RWPE2 (cell line): Measurements from ENCODE around the gene TRAF3IP1.
"Not testable (repeated sequence)": the region's sequence is repeated elsewhere in the genome, so short reads cannot be mapped to it uniquely, and the experiment has no call there.

Experiments
- ATAC-seq: fragments of 200-7000 bp; cut with Tn5 transposase; 3 replicates; pipeline ENCODE4 v1.9.1; 2021; ENCODE audit warnings: low read depth
- DNase-seq: peaks from one replicate; pipeline ENCODE4 v3.0.0-alpha.2; 2020; ENCODE audit warnings: low spot score
- H3K27ac ChIP-seq: fragments of 450-650 bp; 2 replicates; pipeline ENCODE4 v1.5.1; 2017; ENCODE audit warnings: mild to moderate bottlenecking; ENCODE audit not compliant: poor library complexity, severe bottlenecking
- H3K27me3 ChIP-seq: fragments of 250-450 bp; sonication (Bioruptor Pico); 2 replicates; pipeline ENCODE4 v1.5.1; 2021; ENCODE audit warnings: mild to moderate bottlenecking, moderate library complexity; ENCODE audit not compliant: insufficient read depth, poor library complexity, severe bottlenecking
- H3K36me3 ChIP-seq: fragments of 250-450 bp; sonication (Bioruptor Pico); 2 replicates; pipeline ENCODE4 v1.5.1; 2020; ENCODE audit warnings: low read depth, mild to moderate bottlenecking, moderate library complexity
- H3K4me1 ChIP-seq: fragments of 250-450 bp; sonication (Bioruptor Pico); 2 replicates; pipeline ENCODE4 v1.5.1; 2021; ENCODE audit warnings: mild to moderate bottlenecking, moderate library complexity; ENCODE audit not compliant: insufficient read depth, poor library complexity, severe bottlenecking
- H3K4me3 ChIP-seq: fragments of 250-450 bp; sonication (Bioruptor Pico); 2 replicates; pipeline ENCODE4 v1.5.1; 2021; ENCODE audit warnings: mild to moderate bottlenecking, moderate library complexity; ENCODE audit not compliant: severe bottlenecking
- H3K9me3 ChIP-seq: fragments of 250-450 bp; sonication (Bioruptor Pico); 2 replicates; pipeline ENCODE4 v1.5.1; 2021; ENCODE audit warnings: mild to moderate bottlenecking, moderate library complexity; ENCODE audit not compliant: severe bottlenecking
- CTCF ChIP-seq: fragments of 450-650 bp; IDR thresholded peaks from one replicate; pipeline ENCODE4 v1.5.1; 2017; ENCODE audit warnings: mild to moderate bottlenecking, moderate library complexity; ENCODE audit not compliant: poor library complexity, severe bottlenecking

TRAF3IP1 gene

GRCh38 chr2:238315031-238315595 is 5.2 kb upstream of the TRAF3IP1 start:
- H3K27ac ChIP-seq = no peak overlapping the region
- TF ChIP-seq CTCF = no peak
- no peak for ATAC-seq
- H3K27me3 ChIP-seq = no peaks in the 10 kb centered on the region
- H3K9me3 ChIP-seq = no peaks in the 10 kb centered on the region
- H3K4me3 ChIP-seq = no peak overlapping the region
- no peaks in the 10 kb centered on the region for H3K4me1 ChIP-seq
- no peaks in the 10 kb centered on the region for H3K36me3 ChIP-seq
- DNase-seq = no peak

- DNase-seq = peak; percentile 60
- H3K4me1 ChIP-seq = no peaks in the 10 kb centered on the region
- H3K27ac ChIP-seq = peak overlapping the region; percentile 38
- no peaks in the 10 kb centered on the region for H3K9me3 ChIP-seq
- 0 out of 3 replicates have a peak, but pooled peaks have one; percentile 5 for ATAC-seq
- no peak for TF ChIP-seq CTCF
- no peaks in the 10 kb centered on the region for H3K27me3 ChIP-seq
- peak overlapping the region; percentile 82 for H3K4me3 ChIP-seq
- peaks cover 14% of the 10 kb centered on the region for H3K36me3 ChIP-seq
Measured at GRCh38 chr2:238320648-238321281, 447 bp downstream of the TRAF3IP1 start.

DNA sequence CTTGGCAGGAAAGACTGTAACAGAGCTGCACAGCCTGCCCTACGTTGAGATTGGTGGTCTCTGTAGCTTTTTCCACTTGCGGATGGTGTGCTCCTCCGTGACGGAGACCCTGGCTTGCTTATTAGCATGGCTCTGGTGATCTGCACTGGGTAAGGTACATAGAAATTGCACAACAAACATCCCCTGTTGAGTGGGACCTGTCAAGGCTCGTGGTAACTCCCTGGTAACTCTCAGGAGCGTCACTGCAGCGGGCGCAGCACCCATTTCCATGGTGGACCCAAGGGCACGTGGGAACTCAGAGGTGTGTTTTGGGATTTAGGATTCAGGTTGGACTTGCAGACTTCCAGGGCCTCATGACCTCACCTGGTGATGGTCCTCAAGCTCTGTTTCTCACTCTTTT is 1.1 kb downstream of the TRAF3IP1 start:
- Histone ChIP-seq H3K27me3 (no peaks in the 10 kb centered on the region), H3K9me3 (no peaks in the 10 kb centered on the region), H3K4me1 (no peaks in the 10 kb centered on the region), H3K4me3 (peak overlapping the region; percentile 82), H3K36me3 (peaks cover 15% of the 10 kb centered on the region), H3K27ac (peak overlapping the region; percentile 38)
- TF ChIP-seq CTCF = no peak
- ATAC-seq (no peak), DNase-seq (no peak)

DNA sequence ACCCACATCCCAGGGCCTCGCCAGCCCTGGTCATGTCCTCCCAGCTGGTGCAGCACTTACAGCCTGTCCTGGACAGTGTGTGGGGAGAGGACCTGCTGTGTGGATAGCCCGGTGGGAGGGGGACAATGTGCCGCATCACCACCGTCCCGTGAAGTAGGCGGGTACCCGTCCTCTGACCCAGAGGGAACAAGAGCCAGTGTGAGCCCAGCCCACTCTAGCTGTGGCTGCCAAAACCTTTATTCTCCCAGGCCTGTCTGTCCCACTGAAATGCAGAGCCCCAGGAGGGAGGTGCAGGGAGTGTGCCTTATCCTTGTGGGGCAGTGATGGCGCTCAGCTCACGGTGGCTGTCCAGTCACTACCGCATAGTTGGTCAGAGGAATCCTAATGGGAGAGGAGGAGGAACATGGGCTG is 1.7 kb downstream of the TRAF3IP1 start:
- H3K27ac ChIP-seq = no peak overlapping the region
- H3K27me3 ChIP-seq = no peaks in the 10 kb centered on the region
- H3K36me3 ChIP-seq = peaks cover 16% of the 10 kb centered on the region
- no peaks in the 10 kb centered on the region for H3K4me1 ChIP-seq
- ATAC-seq = no peak
- no peak overlapping the region for H3K4me3 ChIP-seq
- no peak for TF ChIP-seq CTCF
- peak; percentile 34 for DNase-seq
- no peaks in the 10 kb centered on the region for H3K9me3 ChIP-seq

GRCh38 chr2:238324248-238324647 is 3.9 kb downstream of the TRAF3IP1 start:
- not testable (repeated sequence) for DNase-seq, H3K27me3 ChIP-seq, H3K27ac ChIP-seq, H3K4me1 ChIP-seq, ATAC-seq, H3K9me3 ChIP-seq, H3K4me3 ChIP-seq
- peaks cover 32% of the 10 kb centered on the region for H3K36me3 ChIP-seq
